ENCODE results near the gene TPBGL. TPM values are rescaled to one million over a fixed set of nuclear protein-coding genes. Genes with fewer than 3 reads are reported as not detected.

The TPBGL gene
- total RNA-seq, 1 donor from 2014 or later = not detected

DNA sequence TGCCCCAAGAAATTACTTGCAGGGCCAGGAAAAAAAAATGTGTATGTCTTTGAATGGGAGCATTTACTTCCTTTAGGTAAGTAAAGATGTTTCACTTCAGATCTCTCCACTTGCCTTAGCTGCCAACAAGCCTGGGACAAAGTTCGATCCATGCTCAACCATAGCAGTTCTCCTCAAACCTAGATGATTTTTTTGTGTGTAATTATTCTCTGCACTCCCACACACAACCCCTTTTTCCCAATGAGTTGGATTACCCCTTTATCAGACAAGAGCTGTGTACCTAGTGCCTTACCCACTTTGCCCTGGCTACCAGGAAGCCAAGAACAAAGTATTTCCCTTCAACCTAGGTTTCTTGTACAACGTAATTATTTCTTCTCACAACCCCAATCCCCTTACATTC lies 35.6 kb downstream of the TPBGL start:
- TF ChIP-seq, protein P1, sequence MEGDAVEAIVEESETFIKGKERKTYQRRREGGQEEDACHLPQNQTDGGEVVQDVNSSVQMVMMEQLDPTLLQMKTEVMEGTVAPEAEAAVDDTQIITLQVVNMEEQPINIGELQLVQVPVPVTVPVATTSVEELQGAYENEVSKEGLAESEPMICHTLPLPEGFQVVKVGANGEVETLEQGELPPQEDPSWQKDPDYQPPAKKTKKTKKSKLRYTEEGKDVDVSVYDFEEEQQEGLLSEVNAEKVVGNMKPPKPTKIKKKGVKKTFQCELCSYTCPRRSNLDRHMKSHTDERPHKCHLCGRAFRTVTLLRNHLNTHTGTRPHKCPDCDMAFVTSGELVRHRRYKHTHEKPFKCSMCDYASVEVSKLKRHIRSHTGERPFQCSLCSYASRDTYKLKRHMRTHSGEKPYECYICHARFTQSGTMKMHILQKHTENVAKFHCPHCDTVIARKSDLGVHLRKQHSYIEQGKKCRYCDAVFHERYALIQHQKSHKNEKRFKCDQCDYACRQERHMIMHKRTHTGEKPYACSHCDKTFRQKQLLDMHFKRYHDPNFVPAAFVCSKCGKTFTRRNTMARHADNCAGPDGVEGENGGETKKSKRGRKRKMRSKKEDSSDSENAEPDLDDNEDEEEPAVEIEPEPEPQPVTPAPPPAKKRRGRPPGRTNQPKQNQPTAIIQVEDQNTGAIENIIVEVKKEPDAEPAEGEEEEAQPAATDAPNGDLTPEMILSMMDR (IDR thresholded peaks at IDR 0.05) = no peak
- ChIA-PET POLR2A (interaction anchor here (0.7 kb wide), 1 partner anchor 10 kb away, joined by 3 read pairs; no protein-coding TSS in a partner anchor), CTCF (interaction anchor here (1.0 to 9.2 kb wide), 7 partner anchors 10 to 109 kb away, joined by 3 to 177 read pairs (median 4); no protein-coding TSS in a partner anchor)
- intact Hi-C loops (cut with micrococcal nuclease) = no loop called here
- no peaks in the 10 kb centered on the region for H3K27me3 Mint-ChIP-seq
- peaks cover 22% of the 10 kb centered on the region for H3K4me1 Mint-ChIP-seq
- H3K4me3 Mint-ChIP-seq = no peak overlapping the region
- H3K9me3 Mint-ChIP-seq = no peaks in the 10 kb centered on the region
- ATAC-seq (ENCODE audit: low read depth) = no peak
- no peak for DNase-seq
- H3K27ac Mint-ChIP-seq = no peak overlapping the region
- H3K36me3 Mint-ChIP-seq (ENCODE audit: low read depth) = no peaks in the 10 kb centered on the region

DNA sequence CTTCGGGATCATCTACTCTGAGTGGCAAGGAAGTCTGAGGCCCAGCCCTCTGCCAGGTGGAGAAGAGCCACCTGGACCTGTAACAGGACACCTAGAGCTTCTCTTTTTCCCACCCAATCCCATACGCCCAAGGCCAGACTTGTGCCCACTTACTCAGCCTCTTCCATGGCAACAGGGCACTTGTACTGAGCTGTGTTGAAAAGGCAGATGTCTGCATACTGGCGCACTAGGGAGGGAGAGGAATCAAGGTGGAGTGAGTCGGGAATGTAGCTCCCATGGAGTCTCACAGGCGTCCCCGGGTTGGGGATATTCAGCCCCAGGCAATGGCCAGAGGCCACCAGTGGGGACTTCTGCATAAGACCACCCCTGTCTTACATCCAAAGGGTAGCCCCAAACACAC lies 36.1 kb downstream of the TPBGL start:
- CTCF ChIA-PET = interaction anchor here (1.1 to 9.2 kb wide), 5 partner anchors 9 to 108 kb away, joined by 3 to 177 read pairs (median 4); no protein-coding TSS in a partner anchor
- intact Hi-C loops (cut with micrococcal nuclease) = no loop called here
- no peak for DNase-seq
- Mint-ChIP-seq H3K9me3 (no peaks in the 10 kb centered on the region), H3K27ac (no peak overlapping the region), H3K4me3 (no peak overlapping the region), H3K27me3 (no peaks in the 10 kb centered on the region), H3K4me1 (peaks cover 22% of the 10 kb centered on the region), H3K36me3 (ENCODE audit: low read depth) (no peaks in the 10 kb centered on the region)
- POLR2A ChIA-PET = no interaction called here
- ATAC-seq (ENCODE audit: low read depth) = no peak
- TF ChIP-seq, protein P1 (IDR thresholded peaks at IDR 0.05) = no peak

DNA sequence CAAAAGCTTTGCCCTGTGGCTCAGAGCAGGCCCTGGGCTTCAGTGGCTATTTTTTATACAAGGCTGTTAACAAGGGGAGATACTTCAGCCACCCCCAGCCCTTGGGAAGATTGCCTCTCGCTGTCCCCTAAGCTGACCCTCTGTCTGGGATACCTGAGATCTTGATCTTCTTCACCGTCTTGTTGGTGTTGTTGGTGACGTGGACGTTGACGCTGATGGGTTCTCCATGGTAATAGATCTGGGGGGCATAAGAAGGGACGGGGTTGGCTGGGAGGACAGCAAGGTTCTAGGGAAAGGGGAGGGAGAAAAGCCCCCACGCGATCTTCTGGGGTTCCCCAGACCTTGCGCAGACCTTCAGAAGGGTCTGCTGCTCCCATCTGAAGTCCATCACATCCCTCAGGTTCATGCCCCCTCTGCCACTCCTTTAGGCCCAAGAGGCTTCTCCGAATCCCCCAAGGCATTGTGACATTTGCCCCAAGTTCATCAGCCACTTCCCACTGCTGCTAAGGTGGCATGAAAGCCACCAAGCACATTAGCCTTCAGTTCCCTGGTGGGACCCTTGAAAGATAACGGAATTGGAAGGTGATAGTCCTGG lies 36.7 kb downstream of the TPBGL start:
- ChIA-PET POLR2A (no interaction called here), CTCF (interaction anchor here (1.2 to 9.2 kb wide), 3 partner anchors 29 to 107 kb away, joined by 4 to 177 read pairs (median 5); no protein-coding TSS in a partner anchor)
- no peaks in the 10 kb centered on the region for H3K9me3 Mint-ChIP-seq
- intact Hi-C loops (cut with micrococcal nuclease) = no loop called here
- no peaks in the 10 kb centered on the region for H3K36me3 Mint-ChIP-seq (ENCODE audit: low read depth)
- H3K4me3 Mint-ChIP-seq = no peak overlapping the region
- no peaks in the 10 kb centered on the region for H3K27me3 Mint-ChIP-seq
- ATAC-seq (ENCODE audit: low read depth) (no peak), DNase-seq (peak; percentile 2)
- TF ChIP-seq, protein P1 (IDR thresholded peaks at IDR 0.05) = no peak
- H3K4me1 Mint-ChIP-seq = peaks cover 22% of the 10 kb centered on the region
- H3K27ac Mint-ChIP-seq = no peak overlapping the region

DNA sequence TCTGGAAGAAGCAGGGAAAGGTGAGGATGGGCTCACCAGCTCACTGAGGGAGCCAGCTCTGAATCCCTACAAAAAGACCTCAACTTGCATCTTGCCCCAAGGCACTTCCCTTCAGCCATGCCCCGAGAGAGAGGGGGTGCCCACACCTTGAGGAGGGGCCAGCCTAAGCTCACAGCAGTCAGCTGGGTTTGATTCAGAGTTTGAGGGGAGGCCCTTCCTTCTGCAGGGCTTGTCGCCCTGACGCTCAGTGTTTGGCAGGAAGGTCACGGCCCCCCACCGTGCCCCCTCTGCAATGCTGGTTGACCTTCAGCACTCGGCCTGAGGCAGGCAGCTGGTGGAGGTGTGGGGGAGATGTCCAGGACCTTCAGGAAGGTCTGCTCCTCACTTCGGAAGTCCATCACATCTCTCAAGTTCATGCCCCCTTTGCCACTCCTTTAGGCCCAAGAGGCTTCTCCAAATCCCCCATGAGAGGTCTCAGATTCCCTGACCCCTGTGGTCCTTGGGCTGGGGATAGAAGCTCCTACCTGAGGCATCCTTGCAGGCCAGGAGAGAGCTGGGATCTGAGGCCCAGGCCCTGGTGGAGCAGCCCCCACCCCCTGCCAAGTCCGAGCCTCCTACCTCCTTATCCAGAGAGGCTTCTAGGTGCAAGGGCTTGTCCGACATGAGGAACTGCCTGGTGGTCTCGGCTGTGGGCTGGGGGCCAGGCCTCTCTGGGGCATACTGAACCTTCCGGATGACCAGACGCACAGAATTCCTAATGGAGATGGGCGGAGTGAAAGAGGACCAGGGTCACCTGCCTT lies 37.6 kb downstream of the TPBGL start:
- Mint-ChIP-seq H3K4me3 (no peak overlapping the region), H3K36me3 (ENCODE audit: low read depth) (no peaks in the 10 kb centered on the region), H3K27me3 (no peaks in the 10 kb centered on the region), H3K4me1 (peaks cover 21% of the 10 kb centered on the region), H3K27ac (no peak overlapping the region), H3K9me3 (no peaks in the 10 kb centered on the region)
- POLR2A ChIA-PET = no interaction called here
- no peak for ATAC-seq (ENCODE audit: low read depth)
- intact Hi-C loops (cut with micrococcal nuclease) = no loop called here
- CTCF ChIA-PET = interaction anchor here (0.9 to 9.2 kb wide), 2 partner anchors 57 to 107 kb away, joined by 3 to 177 read pairs; no protein-coding TSS in a partner anchor
- TF ChIP-seq, protein P1 (IDR thresholded peaks at IDR 0.05) = no peak
- peak; percentile 10 for DNase-seq

DNA sequence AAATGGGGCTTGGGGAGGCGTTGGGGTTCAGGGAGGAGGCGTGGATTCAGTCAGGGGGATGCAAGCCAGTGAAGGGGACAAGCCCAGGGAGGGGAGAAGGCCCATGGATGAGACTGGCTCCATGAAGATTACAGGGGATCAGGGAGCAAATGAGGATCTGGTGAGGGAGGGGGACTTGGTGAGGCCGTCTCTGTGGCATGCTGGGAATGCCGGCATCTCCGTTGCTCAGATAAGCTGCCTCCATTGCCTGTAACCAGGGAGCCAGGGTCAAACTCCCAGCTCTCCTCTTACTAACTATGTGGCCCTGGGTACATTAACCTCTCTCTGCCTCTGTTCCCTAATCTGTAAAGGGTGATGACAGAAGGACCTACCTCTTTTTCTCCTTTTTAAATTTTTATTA lies 38.7 kb downstream of the TPBGL start:
- Mint-ChIP-seq H3K27me3 (no peaks in the 10 kb centered on the region), H3K4me3 (no peak overlapping the region), H3K9me3 (no peaks in the 10 kb centered on the region), H3K36me3 (ENCODE audit: low read depth) (no peaks in the 10 kb centered on the region), H3K4me1 (peaks cover 21% of the 10 kb centered on the region), H3K27ac (no peak overlapping the region)
- ChIA-PET POLR2A (interaction anchor here (0.6 kb wide), 1 partner anchor 119 kb away, joined by 7 read pairs; no protein-coding TSS in a partner anchor), CTCF (interaction anchor here (0.7 to 9.2 kb wide), 8 partner anchors 8 to 252 kb away, joined by 3 to 177 read pairs (median 4); partner anchors contain the start of gene TPBGL)
- DNase-seq = no peak
- intact Hi-C loops (cut with micrococcal nuclease) = no loop called here
- no peak for ATAC-seq (ENCODE audit: low read depth)
- TF ChIP-seq, protein P1 (IDR thresholded peaks at IDR 0.05) = no peak

All from activated B cell treated with CpG ODN at 0.5 μM for 24 hours (primary cell).